ENCODE results near the gene HPS3.
"Not testable (repeated sequence)": the region's sequence is repeated elsewhere in the genome, so short reads cannot be mapped to it uniquely, and the experiment has no call there.

Gene HPS3

DNA sequence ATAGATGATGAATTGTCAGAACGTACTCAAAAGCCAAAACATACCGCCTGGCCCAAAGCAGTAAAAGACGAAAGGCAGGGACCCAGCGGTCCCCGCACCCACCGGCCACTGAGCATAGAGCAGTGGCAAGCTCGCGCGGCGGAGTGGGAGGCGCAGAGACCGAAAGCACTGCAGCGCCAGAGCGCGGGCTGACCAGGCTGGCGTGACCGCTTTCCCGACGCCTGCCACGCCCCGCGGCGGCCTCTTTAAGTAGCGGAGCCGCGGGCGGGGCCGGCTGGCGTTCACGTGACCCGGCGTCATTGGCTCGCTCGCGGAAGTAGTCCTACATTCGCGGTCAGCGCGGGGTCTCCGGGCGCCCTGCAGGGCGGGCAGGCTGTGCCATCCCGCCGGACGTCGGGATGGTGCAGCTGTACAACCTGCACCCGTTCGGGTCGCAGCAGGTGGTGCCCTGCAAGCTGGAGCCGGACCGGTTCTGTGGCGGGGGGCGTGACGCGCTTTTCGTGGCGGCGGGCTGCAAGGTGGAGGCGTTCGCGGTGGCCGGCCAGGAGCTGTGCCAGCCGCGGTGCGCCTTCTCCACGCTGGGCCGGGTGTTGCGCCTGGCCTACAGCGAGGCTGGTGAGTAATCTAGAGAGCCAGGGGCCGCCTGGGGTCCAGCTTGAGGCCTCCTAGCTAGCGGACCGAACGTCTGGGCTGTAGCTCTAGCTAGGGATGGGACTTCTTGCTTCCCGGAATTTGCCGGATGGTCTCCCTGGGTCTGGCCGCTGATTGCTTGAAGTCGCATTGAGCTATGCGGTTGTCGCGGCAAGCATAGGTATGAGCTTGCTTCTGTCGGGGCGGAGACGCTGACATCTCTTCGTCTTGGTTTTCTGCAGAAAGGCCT lies at the start of gene HPS3:
TSS of gene HPS3 (plus strand) at position 313 of the 880 bp plus-strand sequence. CDS start at position 399, 86 bp downstream.
- DNase-seq = peak; percentile 76

- DNase-seq = no peak
Observed at GRCh38 chr3:149080011-149080698, 49.3 kb upstream of the HPS3 start.

- no peak for DNase-seq
Observed at GRCh38 chr3:149080699-149081091, 48.7 kb upstream of the HPS3 start.

DNA sequence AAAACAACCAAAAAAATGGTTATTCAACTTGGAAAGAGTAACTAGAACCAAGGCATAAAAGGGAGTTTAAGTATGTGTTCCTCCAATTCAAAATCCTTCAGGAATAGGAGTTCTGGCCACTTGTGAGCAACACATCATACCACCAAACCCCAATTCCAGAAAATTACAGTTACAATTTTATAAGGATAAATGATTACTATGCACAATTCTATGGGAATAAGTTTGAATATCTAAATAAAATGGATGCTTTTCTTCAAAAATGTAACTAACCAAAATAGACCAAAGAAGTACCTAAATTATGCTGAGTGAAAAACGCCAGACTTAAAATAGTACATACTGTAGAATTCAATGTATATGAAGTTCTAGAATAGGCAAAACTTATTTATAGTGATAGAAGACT lies 47.7 kb upstream of the HPS3 start:
- no peak for DNase-seq

DNA sequence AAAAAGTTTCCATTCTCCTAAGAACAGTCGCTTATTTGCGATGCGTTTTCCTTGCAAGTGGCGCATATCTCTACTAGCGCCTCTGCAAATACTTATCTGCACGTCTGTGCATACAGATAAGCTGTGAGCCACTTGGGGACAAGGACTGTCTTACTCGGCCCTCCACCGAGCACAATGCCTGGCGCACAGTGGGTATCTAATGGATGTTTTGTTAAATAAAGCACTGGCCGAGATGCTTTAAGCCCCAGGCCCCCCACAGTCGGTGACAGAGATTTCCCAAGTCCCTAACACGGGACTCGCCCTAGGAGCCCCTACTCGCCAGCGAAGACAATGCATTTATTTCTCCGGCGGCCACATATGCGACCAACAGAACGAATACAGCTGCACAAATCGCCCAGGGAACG lies 43.6 kb upstream of the HPS3 start:
- DNase-seq = no peak

DNA sequence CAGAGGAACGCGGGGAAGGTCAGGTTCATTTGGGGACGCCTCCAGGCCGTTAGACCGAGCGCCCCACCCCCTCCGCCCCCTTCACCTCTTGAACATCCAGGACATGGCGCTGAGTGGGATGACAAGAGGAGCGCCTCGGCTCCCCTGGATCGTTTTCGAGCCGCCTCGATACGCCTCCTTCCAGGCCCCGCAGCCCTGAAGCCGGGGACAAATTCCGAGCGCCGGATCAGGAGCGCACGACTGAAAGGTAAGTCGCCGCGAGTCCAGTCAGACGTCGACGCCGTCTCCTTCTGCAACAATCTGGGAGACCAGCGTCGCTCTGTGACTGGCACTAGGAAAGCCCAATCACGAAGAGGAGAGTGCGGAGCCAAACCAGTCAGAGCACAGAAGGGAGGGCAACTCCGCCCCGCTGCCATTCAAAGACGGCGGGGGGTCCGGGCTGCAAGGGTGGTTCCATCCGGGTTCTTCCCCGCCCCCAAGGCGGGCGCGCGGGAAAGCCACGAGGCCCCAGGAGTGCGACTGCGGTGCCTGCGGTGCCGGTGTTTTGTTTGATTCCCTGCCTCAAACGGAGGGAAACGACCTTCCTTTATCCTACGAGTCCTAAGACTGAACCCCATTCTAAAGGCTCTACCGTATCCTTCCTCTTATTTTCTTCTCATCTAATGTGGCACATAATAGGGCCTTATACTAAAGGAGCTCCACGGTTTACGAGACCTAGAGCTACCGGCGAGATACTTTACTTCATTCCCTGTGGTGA lies 43.0 kb upstream of the HPS3 start, which contains the start of gene HLTF:
TSS of gene HLTF (minus strand) at position 302 of the 757 bp plus-strand sequence. CDS start at position 105, 197 bp downstream.
- DNase-seq = peak; percentile 95

DNA sequence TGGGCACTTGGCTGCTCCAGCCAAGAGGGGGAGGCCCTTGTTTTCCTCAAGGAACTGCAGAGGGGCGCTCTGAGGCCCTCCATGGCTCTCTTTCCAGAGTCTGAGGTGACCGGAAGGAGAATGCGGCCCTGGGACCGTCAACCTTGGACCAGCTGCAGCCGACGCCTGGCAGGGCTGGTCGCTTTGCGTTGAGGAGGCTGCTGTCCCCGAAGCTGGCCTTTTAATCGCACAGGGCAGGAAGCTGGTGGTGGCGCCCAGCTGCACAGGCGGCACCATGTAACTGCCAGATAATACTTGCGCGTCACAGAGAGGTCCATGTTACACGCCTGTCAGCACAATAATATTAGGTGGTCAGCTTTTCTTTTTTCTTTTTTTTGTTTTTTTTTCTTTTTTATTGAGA lies 42.2 kb upstream of the HPS3 start:
- DNase-seq = no peak

DNA sequence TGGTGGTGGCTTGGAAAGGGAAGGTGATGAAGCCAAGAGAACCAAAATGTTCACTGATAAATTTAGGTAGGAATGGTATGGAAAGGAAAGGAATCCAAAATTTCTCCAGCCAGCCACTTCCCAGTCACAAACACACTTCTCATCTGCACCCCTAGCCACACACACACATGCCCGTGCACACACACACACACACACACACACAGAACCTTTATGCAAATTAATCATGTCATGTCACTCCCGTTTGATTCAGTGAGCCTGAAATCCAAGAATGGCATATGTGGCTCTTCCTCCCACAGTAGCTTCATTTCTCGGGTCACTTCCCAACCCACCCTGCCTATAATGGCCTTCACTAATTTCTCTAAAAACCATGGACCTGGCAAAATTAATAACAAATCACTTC lies 40.0 kb upstream of the HPS3 start:
- DNase-seq = no peak

GRCh38 chr3:149090461-149090860 lies 39.0 kb upstream of the HPS3 start:
- DNase-seq = no peak

GRCh38 chr3:149090907-149091306 lies 38.5 kb upstream of the HPS3 start:
- DNase-seq = no peak

DNA sequence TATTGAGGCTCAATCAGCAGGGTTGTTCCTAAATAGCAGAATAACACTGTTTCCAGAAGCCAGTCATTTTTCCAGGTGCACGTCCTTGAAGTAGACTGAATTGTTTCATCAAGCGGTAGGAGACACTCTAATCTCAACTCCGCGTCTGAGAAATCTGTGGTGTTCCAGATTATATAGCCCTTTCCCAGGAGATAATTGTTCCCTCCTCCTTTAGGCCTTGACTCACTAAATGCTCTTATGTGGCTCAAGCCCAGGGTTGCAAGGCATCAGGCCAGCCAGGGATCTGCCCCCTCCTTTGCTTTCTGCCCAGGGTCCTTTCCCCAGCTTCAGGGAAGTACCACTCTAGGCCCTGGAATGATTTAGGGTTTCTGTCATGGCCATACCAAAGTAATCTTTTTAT lies 37.5 kb upstream of the HPS3 start:
- DNase-seq = no peak

DNA sequence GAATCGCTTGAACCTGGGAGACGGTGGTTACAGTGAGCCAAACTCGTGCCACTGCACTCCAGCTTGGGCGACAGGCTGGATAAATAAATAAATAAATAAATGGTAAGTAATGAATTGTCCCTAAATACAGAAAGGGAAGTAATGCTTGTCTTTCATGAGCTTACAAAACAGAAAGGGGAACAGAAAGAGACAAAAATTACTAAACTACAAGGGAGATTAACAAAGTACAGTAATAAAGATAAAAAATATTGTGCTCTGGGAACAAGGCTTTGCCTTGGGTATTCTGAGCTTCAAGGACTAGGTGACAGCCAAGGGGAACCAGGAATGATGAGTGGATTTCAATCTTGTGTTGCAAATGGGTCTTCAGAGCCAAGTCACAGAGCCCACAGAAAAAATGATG lies 34.0 kb upstream of the HPS3 start:
- no peak for DNase-seq

GRCh38 chr3:149097987-149098386 lies 31.5 kb upstream of the HPS3 start:
- DNase-seq = not testable (repeated sequence)

DNA sequence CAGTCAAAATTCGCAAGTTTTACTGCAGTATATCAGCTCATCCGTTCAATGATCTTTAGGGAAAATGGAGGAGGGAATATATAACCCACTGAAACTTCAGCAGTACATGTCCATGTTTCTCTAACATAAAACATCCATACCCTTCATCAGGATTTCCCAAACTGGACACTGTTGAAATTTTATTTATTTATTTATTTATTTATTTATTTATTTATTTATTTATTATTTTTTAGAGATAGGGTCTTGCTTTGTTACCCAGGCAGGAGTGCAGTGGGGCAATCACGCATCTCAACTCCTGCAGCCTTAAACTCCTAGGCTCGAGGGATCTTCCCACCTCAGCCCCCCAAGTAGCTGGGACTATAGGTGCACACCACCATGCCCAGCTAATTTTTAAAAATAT lies 28.3 kb upstream of the HPS3 start:
- DNase-seq = no peak

DNA sequence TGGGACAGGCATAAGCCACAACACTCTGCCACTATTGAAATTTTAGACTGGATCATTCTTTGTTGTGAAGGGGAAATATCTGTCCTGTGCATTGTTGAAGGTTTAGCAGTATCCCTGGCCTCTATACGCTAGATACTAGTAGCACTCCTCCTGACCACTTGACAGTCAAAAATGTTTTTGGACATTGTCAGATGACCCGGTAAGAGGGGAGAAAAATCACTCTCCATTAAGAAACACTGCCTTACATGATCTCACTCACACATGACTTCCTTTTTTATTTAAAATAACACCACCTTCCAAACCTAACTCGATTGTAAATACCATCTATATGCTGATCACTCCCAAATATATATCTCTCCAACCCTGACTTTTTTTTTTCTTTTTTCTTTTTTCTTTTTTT lies 27.8 kb upstream of the HPS3 start:
- no peak for DNase-seq

- DNase-seq = no peak
Observed at GRCh38 chr3:149104484-149104883, 25.0 kb upstream of the HPS3 start.

- DNase-seq = no peak
Observed at GRCh38 chr3:149114458-149114857, 15.0 kb upstream of the HPS3 start.

DNA sequence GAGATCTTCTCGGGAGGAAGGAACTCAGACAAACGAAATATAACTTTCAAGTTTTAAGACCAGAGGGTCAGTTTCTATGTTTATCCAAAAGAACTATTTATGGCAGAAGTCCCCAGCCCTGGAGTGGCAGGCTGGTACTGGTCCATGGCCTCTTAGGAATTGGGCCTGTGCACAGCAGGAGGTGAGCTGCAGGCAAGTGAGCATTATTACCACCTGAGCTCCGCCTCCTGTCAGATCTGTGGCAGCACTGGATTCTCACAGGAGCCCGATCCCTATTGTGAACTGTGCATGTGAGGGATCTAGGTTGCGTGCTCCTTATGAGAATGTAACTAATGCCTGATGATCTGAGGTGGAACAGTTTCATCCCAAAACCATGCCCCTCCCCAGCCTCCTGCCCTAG lies 14.3 kb upstream of the HPS3 start:
- DNase-seq = no peak

DNA sequence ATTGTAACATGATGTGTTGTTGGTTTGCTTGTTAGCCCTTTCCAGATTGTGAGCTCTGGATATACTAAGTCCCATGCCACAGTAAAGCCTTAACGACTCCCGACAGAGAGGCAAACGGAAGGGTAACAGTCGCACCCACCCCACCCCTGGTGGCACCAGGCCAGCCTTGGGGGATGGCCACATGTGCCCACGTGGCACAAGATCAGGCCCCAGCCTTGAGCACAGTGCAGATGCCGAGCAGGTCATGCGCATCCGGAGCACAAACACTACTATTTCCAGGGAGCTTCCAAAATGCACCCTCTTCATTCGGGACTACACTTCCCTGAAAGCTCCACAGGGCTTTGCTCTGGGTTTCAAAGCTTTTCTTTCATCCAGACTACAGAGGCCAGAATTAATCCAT lies 10.7 kb upstream of the HPS3 start:
- no peak for DNase-seq

DNA sequence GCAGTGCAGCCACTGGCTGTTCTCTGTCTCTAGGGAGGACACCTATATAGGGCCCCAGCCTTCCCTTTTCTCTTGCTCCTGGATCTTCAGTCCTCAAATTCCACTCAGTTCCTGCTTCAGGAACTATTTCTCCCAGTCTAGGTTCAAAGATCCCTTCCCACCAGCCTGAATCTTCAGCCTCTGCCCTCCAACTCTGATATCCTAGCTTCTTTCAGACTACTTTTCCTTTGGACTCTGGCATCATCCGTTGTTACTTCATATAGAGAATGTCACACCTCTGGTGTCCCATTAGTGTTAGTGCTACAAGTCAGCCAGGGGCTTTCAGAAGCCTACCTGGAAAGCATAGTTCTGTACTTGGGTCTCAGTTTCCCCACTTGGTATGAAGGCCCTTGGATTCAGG lies 10.0 kb upstream of the HPS3 start:
- no peak for DNase-seq

GRCh38 chr3:149120051-149120972 lies 9.1 kb upstream of the HPS3 start:
- peak; percentile 32 for DNase-seq

Data from kidney glomerular epithelial cell (primary cell).